K562 (cell line): ENCODE measurements around the gene NOS1. TPM values are rescaled to one million over a fixed set of nuclear protein-coding genes. Genes with fewer than 3 reads are reported as not detected.

Experiments
- ATAC-seq: fragments of 200-7000 bp; cut with Tn5 transposase; 3 replicates; pipeline ENCODE4 v1.9.1; 2020; ENCODE audit warnings: moderate library complexity
- BruUV-seq: library from RNA; stranded (reverse); fragments of 400-500 nt; replicated peaks from 2 replicates; lab custom pipeline; 2021; lab: Mats Ljungman, UMichigan
- CTCF ChIA-PET: fragments of 300-600 bp; formaldehyde crosslinking; extraction: SDS; loops from one replicate; lab custom pipeline; 2021; ENCODE audit warnings: low intra/inter-chr PET ratio; lab: Yijun Ruan, JAX
- POLR2A ChIA-PET: fragments of 300-600, 350-650 bp; sonication (Branson Sonifier 250); formaldehyde crosslinking; extraction: SDS; loops from one replicate; lab custom pipeline; 2021; ENCODE audit warnings: antibody characterized with exemption, inconsistent platforms; lab: Yijun Ruan, JAX
- DNase-seq, 4 experiments: peaks; one replicate each; pipeline versions ENCODE4 v3.0.0 to v3.0.0-alpha.2; 2011 to 2018; ENCODE audit warnings: low spot score in 3 of 4, mixed read lengths in 3 of 4; ENCODE audit errors: extremely low read depth in 1 of 4
- FAIRE-seq: peaks from 2 replicates; lab custom pipeline; 2011; peaks lifted over from hg19 to GRCh38; lab: Jason Lieb, UNC
- H2AFZ ChIP-seq: 2 replicates; pipeline ENCODE4 v1.6.0; 2011; ENCODE audit warnings: low read depth, low read length, control low read depth, inconsistent platforms
- H3K27ac ChIP-seq: fragments of 200-600 bp; 3 replicates; pipeline ENCODE4 v1.8.0; 2011; ENCODE audit warnings: low read depth, mild to moderate bottlenecking, control low read depth, inconsistent platforms, low read length, moderate library complexity, mixed read lengths; ENCODE audit errors: extremely low read depth
- H3K27me3 ChIP-seq, 2 experiments: fragments of 300-600 bp in 1 of 2; 2 replicates in 1 of 2; 3 replicates in 1 of 2; pipeline versions ENCODE4 v1.6.0 to v1.8.0; 2011; ENCODE audit warnings: inconsistent platforms in 2 of 2, low read length in 2 of 2, mild to moderate bottlenecking in 1 of 2, mixed read lengths in 1 of 2, moderate library complexity in 1 of 2; ENCODE audit not compliant: control insufficient read depth in 2 of 2, insufficient read depth in 2 of 2
- H3K36me3 ChIP-seq: fragments of 300-600 bp; 3 replicates; pipeline ENCODE4 v1.8.0; 2011; ENCODE audit warnings: mild to moderate bottlenecking, low read length, inconsistent platforms; ENCODE audit not compliant: control insufficient read depth, insufficient read depth
- H3K4me1 ChIP-seq, 2 experiments: fragments of 200-600 bp in 1 of 2; replicated peaks in 1 of 2; 2 replicates in 1 of 2; 3 replicates in 1 of 2; pipeline versions ENCODE4 v1.5.1 to v1.8.0; 2011; ENCODE audit warnings: inconsistent platforms in 2 of 2, low read length in 2 of 2, mild to moderate bottlenecking in 1 of 2, mixed read lengths in 1 of 2, moderate library complexity in 1 of 2; ENCODE audit not compliant: control insufficient read depth in 2 of 2, insufficient read depth in 2 of 2
- H3K4me2 ChIP-seq: 2 replicates; pipeline ENCODE4 v1.6.1; 2011; ENCODE audit warnings: low read length, control low read depth, inconsistent platforms, mixed read lengths; ENCODE audit not compliant: insufficient read depth
- H3K4me3 ChIP-seq: fragments of 200-600 bp; sonication (generic), shearing (Covaris generic); 2 replicates; pipeline ENCODE4 v1.5.1; 2016; ENCODE audit warnings: control low read depth, inconsistent platforms
- H3K79me2 ChIP-seq: fragments of 200-600 bp; 3 replicates; pipeline ENCODE4 v1.8.0; 2011; ENCODE audit warnings: low read length, inconsistent platforms; ENCODE audit not compliant: control insufficient read depth, insufficient read depth
- H3K9ac ChIP-seq, 2 experiments: 2 replicates each; pipeline versions ENCODE4 v1.6.0 to v1.6.1; 2011; ENCODE audit warnings: low read depth in 2 of 2, low read length in 2 of 2, control low read depth in 1 of 2, inconsistent platforms in 1 of 2, mild to moderate bottlenecking in 1 of 2, mixed read lengths in 1 of 2; ENCODE audit not compliant: insufficient read depth in 1 of 2
- H3K9me1 ChIP-seq: one replicate; pipeline ENCODE4 v1.6.0; 2011; ENCODE audit warnings: inconsistent platforms, mild to moderate bottlenecking, low read length, moderate library complexity; ENCODE audit not compliant: control insufficient read depth, insufficient read depth
- H3K9me3 ChIP-seq: replicated peaks from 2 replicates; pipeline ENCODE4 v1.5.1; 2011; ENCODE audit warnings: low read depth, low read length, inconsistent platforms; ENCODE audit not compliant: control insufficient read depth, insufficient read depth
- H4K20me1 ChIP-seq: replicated peaks from 2 replicates; pipeline ENCODE4 v1.6.1; 2011; ENCODE audit warnings: low read length, inconsistent platforms, mixed read lengths; ENCODE audit not compliant: control insufficient read depth, insufficient read depth
- CBX1 ChIP-seq: sonication (generic); IDR thresholded peaks from 2 replicates; pipeline ENCODE4 v1.6.1; 2016; ENCODE audit warnings: antibody characterized with exemption, low read depth, mild to moderate bottlenecking
- FOXP1 ChIP-seq: sonication (generic); formaldehyde crosslinking; IDR thresholded peaks from 2 replicates; pipeline ENCODE4 v1.8.0; 2022; ENCODE audit warnings: mild to moderate bottlenecking, missing genetic modification reagents
- ILK ChIP-seq: fragments of 450-650 bp; IDR thresholded peaks from 2 replicates; pipeline ENCODE4 v1.6.1; 2016; ENCODE audit warnings: missing genetic modification characterization, low read depth, mild to moderate bottlenecking, missing compliant biosample characterization, moderate library complexity, borderline replicate concordance
- MTA2 ChIP-seq: fragments of 450-650 bp; IDR thresholded peaks from 2 replicates; pipeline ENCODE4 v1.6.1; 2016; ENCODE audit warnings: low read depth
- NFATC3 ChIP-seq: fragments of 450-650 bp; IDR thresholded peaks from 2 replicates; pipeline ENCODE4 v1.6.1; 2017; ENCODE audit warnings: mild to moderate bottlenecking
- NRF1 ChIP-seq, 2 experiments: fragments of 450-650 bp; IDR thresholded peaks in 1 of 2; conservative IDR thresholded peaks in 1 of 2; 2 replicates each; pipeline ENCODE4 v1.6.1; 2014; ENCODE audit warnings: mild to moderate bottlenecking in 2 of 2
- POLR2G ChIP-seq: fragments of 200-400 bp; formaldehyde crosslinking; IDR thresholded peaks from 2 replicates; pipeline ENCODE4 v1.6.1; 2017; ENCODE audit warnings: low read depth, mild to moderate bottlenecking, antibody characterized with exemption, low read length, moderate library complexity
- STAT5A ChIP-seq: IDR thresholded peaks from 2 replicates; pipeline ENCODE4 v1.6.1; 2012; ENCODE audit warnings: low read length, inconsistent platforms, borderline replicate concordance
- ZEB2 ChIP-seq: fragments of 450-650 bp; IDR thresholded peaks from 2 replicates; pipeline ENCODE4 v1.6.1; 2016
- ZNF239 ChIP-seq: fragments of 250-450 bp; sonication (Bioruptor Pico); IDR thresholded peaks from 2 replicates; pipeline ENCODE4 v1.4.0; 2020; ENCODE audit warnings: mild to moderate bottlenecking
- ZNF311 ChIP-seq: fragments of 250-450 bp; sonication (Bioruptor Pico); IDR thresholded peaks from 2 replicates; pipeline ENCODE4 v1.4.0; 2020; ENCODE audit warnings: mild to moderate bottlenecking, moderate library complexity
- ZNF518B ChIP-seq: fragments of 250-450 bp; sonication (Bioruptor Pico); IDR thresholded peaks from 2 replicates; pipeline ENCODE4 v1.5.0; 2021; ENCODE audit warnings: mild to moderate bottlenecking, moderate library complexity
- ZNF75A ChIP-seq: fragments of 450-650 bp; formaldehyde crosslinking; IDR thresholded peaks from 2 replicates; pipeline ENCODE4 v1.4.0; 2020; ENCODE audit warnings: mild to moderate bottlenecking
- WGBS: fragments of 100-300 bp; shearing (Covaris generic); methylation state at CpG from one replicate; pipeline ENCODE4 v1.1.6; 2016; ENCODE audit warnings: low coverage, mixed read lengths; ENCODE audit not compliant: insufficient coverage; ENCODE audit errors: missing lambda C conversion rate; 5-methylcytosine and 5-hydroxymethylcytosine counted together
- in situ Hi-C: fragments of 300-500 bp; cut with MboI; formaldehyde crosslinking; loops from 4 replicates; pipeline ENCODE4 v1.15.0; 2018; ENCODE audit warnings: inconsistent platforms, mixed read lengths
- intact Hi-C: fragments of 100-400 bp; cut with micrococcal nuclease; formaldehyde crosslinking; loops from 2 replicates; pipeline ENCODE4 v1.14.2; 2022
- polyA plus RNA-seq, 8 experiments: library from polyadenylated mRNA; depleted of rRNA in 4 of 8; stranded (reverse) in 5 of 8; unstranded in 3 of 8; fragments of >200 nt; fragmentation: Nextera tagmentation in 2 of 8; fragmentation: Illumina TruSeq in 1 of 8; extraction: Ambion mirVana in 2 of 8; extraction: Trizol in 1 of 8; gene quantifications; 2 replicates each; pipeline versions ENCODE4 v1.2.1 to v1.2.3, GENCODE V29; 2011 to 2014; ENCODE audit warnings: inconsistent platforms in 1 of 8, missing spikeins in 1 of 8
- total RNA-seq, 7 experiments: library from RNA; depleted of rRNA in 6 of 7; stranded (reverse); fragments of >200 nt in 6 of 7; fragmentation: Illumina TruSeq in 2 of 7; extraction: Trizol in 2 of 7; gene quantifications; 2 replicates each; pipeline versions ENCODE4 v1.2.1 to v1.2.3, GENCODE V29; 2011 to 2021; ENCODE audit warnings: low replicate concordance in 1 of 7

Gene NOS1
- total and polyA plus RNA-seq, 9 of the 15 experiments (the other 6 are each of a cell fraction or from before 2014, with no cell fraction given) = not detected

- in situ Hi-C loops = no loop called here
These were observed 83.6 kb downstream of the NOS1 start for GRCh38 chr12:117277875-117278274.

GRCh38 chr12:117273091-117273490, 88.3 kb downstream of the NOS1 start:
- in situ Hi-C loops (no loop called here), intact Hi-C loops (no loop called here)
- ChIA-PET CTCF (no interaction called here), POLR2A (interaction anchor here (0.9 to 1.1 kb wide), 2 partner anchors 41 to 63 kb away, joined by 3 to 5 read pairs; no protein-coding TSS in a partner anchor)
- peaks cover 17 to 29% of the 10 kb centered on the region in 2 experiments; a peak in 3 of 5 replicates for H3K27me3 ChIP-seq
- H3K79me2 ChIP-seq = no peaks in the 10 kb centered on the region
- DNase-seq (no peak), ATAC-seq (no peak), FAIRE-seq (no peak)
- no peaks in the 10 kb centered on the region for H4K20me1 ChIP-seq
- no peaks in the 10 kb centered on the region for H3K9me1 ChIP-seq
- no peak overlapping the region for H3K4me2 ChIP-seq
- no peak overlapping the region for H3K9ac ChIP-seq
- H3K27ac ChIP-seq = no peak overlapping the region
- no peaks in the 10 kb centered on the region for H3K9me3 ChIP-seq
- H3K4me1 ChIP-seq = no peaks in the 10 kb centered on the region
- WGBS = 0% methylated on average over 2 of the region's 2 CpGs
- no peaks in the 10 kb centered on the region for H3K36me3 ChIP-seq
- no peak overlapping the region for H3K4me3 ChIP-seq
- BruUV-seq = no TSS peak
- no peak overlapping the region for H2AFZ ChIP-seq
- no peak for TF ChIP-seq NFATC3
- no peak for TF ChIP-seq NRF1 (conservative IDR thresholded peaks at IDR 0.05 in 1 of 2, IDR thresholded peaks at IDR 0.05 in 1 of 2)
- no peak for TF ChIP-seq ZEB2
- TF ChIP-seq POLR2G = no peak
- no peak for TF ChIP-seq ZNF518B (CRISPR knock-in tag)
- no peak for TF ChIP-seq STAT5A
- no peak for TF ChIP-seq MTA2
- no peak for TF ChIP-seq ZNF311

More at GRCh38 chr12:117277875-117278274, 83.6 kb downstream of the NOS1 start:
- Histone ChIP-seq H3K9me1 (no peaks in the 10 kb centered on the region), H3K27me3 (peaks cover 4 to 15% of the 10 kb centered on the region in 2 experiments; a peak in 3 of 5 replicates), H3K4me3 (no peak overlapping the region), H3K79me2 (no peaks in the 10 kb centered on the region), H3K4me2 (no peak overlapping the region), H2AFZ (no peak overlapping the region), H3K9me3 (no peaks in the 10 kb centered on the region), H3K4me1 (no peaks in the 10 kb centered on the region), H3K27ac (no peak overlapping the region), H4K20me1 (no peaks in the 10 kb centered on the region), H3K36me3 (no peaks in the 10 kb centered on the region), H3K9ac (no peak overlapping the region)
- CTCF ChIA-PET = no interaction called here
- no peak for DNase-seq
- WGBS = 7% methylated on average over 4 of the region's 7 CpGs
- intact Hi-C loops = no loop called here
- BruUV-seq = no TSS peak
- FAIRE-seq = no peak
- POLR2A ChIA-PET = interaction anchor here (0.6 kb wide), 1 partner anchor 62 kb away, joined by 3 read pairs; no protein-coding TSS in a partner anchor
- peak; percentile 70 for ATAC-seq
- no peak for TF ChIP-seq FOXP1 (CRISPR knock-in tag)
- no peak for TF ChIP-seq ZNF239
- no peak for TF ChIP-seq ZNF75A (CRISPR knock-in tag)
- no peak for TF ChIP-seq ILK
- no peak for TF ChIP-seq CBX1
